AG04450 (cell line): ENCODE results near the gene ADAMTSL2. TPM values are rescaled to one million over a fixed set of nuclear protein-coding genes. Genes with fewer than 3 reads are reported as not detected.

Experiments
- CTCF ChIA-PET: fragments of 300-600, 350-600 bp; formaldehyde crosslinking; extraction: SDS; loops from one replicate; lab custom pipeline; 2022; ENCODE audit warnings: antibody characterized with exemption, inconsistent platforms; lab: Charles Lee
- POLR2A ChIA-PET: fragments of 350-600 bp; formaldehyde crosslinking; extraction: SDS; loops from one replicate; lab custom pipeline; 2021; ENCODE audit warnings: antibody characterized with exemption, inconsistent platforms; lab: Yijun Ruan, JAX
- DNase-seq: peaks from one replicate; pipeline ENCODE4 v3.0.0-alpha.2; 2011; ENCODE audit warnings: low read depth, low spot score
- H3K27ac ChIP-seq: one replicate; pipeline ENCODE4 v1.5.1; 2012; ENCODE audit warnings: low read depth, low read length, control low read depth
- H3K27me3 ChIP-seq: one replicate; pipeline ENCODE4 v1.6.0; 2012; ENCODE audit warnings: low read length; ENCODE audit not compliant: control insufficient read depth, insufficient read depth
- H3K4me3 ChIP-seq: 2 replicates; pipeline ENCODE4 v1.5.1; 2011; ENCODE audit warnings: mild to moderate bottlenecking, low read depth, low read length, control low read depth
- H3K9me3 ChIP-seq: 2 replicates; pipeline ENCODE4 v1.5.1; 2012; ENCODE audit warnings: low read length; ENCODE audit not compliant: control insufficient read depth, insufficient read depth
- CTCF ChIP-seq: IDR thresholded peaks from 2 replicates; pipeline ENCODE4 v1.5.1; 2011; ENCODE audit warnings: low read depth, low read length, control low read depth, inconsistent platforms
- polyA plus RNA-seq: library from polyadenylated mRNA; depleted of rRNA; stranded (reverse); fragments of >200 nt; gene quantifications from 2 replicates; pipeline ENCODE4 v1.2.3, GENCODE V29; 2011

The ADAMTSL2 gene
- polyA plus RNA-seq, 1 experiment = not detected

DNA sequence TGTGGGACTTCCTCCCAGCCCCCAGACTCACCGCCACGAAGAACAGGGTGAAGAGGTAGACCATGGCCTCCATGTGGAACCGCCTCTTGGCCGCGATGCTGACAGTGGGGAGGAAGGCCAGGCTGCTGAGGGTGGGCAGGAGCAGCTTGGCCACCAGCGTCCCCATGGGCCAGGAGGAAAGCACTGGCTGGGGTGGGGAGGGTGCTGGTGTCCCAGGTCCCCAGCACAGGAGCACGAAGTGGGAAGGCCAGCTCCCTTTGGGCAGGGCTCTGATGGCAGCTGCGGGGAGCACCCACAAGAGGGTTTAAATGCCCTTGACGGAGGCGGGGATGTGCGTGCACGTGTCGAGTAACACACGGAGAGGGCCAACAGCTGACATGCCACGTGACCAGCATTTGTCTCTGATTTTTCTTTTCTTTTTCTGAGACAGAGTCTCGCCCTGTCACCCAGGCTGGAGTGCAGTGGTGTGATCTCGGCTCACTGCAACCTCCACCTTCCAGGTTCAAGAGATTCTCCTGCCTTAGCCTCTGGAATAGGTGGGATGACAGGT, 9.8 kb upstream of the ADAMTSL2 start, which contains the start of gene MYMK:
TSS of gene MYMK (minus strand) at position 281 of the 550 bp plus-strand sequence. CDS start at position 166, 115 bp downstream.
- no peak for DNase-seq
- ChIA-PET POLR2A (no interaction called here), CTCF (no interaction called here)
- Histone ChIP-seq H3K27me3 (peaks cover 74% of the 10 kb centered on the region), H3K27ac (no peak within 1 kb of the TSS), H3K9me3 (no peaks in the 10 kb centered on the region; the same call in 1 of the 2 replicates), H3K4me3 (no peak within 1 kb of the TSS)
- no peak for TF ChIP-seq CTCF

- no peak for DNase-seq
- H3K27ac ChIP-seq = no peak overlapping the region
- no peaks in the 10 kb centered on the region; the same call in 1 of the 2 replicates for H3K9me3 ChIP-seq
- ChIA-PET CTCF (no interaction called here), POLR2A (no interaction called here)
- no peak overlapping the region for H3K4me3 ChIP-seq
- H3K27me3 ChIP-seq = peaks cover 83% of the 10 kb centered on the region
- TF ChIP-seq CTCF = no peak
These were observed 8.8 kb upstream of the ADAMTSL2 start for GRCh38 chr9:133525677-133526076.

DNA sequence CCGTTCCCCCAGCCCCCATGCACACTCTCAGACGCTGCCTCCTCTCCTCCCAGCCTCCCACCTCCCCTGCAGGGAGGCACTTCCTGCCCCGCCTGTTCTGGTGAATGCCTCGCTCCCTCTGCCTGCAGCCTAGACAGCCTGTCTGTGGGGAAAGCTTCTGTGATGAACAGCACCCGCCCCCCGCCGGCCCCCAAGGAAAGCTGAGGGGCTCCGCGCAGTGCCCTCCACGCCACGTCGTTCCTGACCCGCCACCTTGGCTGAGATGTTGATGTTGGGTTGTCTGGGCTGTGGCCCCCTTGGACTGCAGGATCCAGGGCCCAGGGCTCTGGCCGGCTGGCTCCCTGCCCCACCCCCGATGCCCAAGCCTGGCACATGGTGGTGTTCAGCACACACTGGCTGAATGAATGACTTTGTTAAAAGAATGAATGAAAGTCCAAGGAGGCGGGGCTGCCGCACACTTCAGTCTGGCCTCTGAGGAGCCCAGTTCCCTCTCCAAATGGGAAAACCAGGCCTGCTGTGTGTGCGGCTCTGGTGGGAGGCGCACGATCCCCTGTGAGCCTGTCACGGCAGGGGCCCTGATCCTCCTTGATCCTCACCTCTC, 7.7 kb upstream of the ADAMTSL2 start:
- no peaks in the 10 kb centered on the region; the same call in 1 of the 2 replicates for H3K9me3 ChIP-seq
- ChIA-PET CTCF (no interaction called here), POLR2A (no interaction called here)
- H3K27me3 ChIP-seq = peaks cover 84% of the 10 kb centered on the region
- DNase-seq = no peak
- TF ChIP-seq CTCF = no peak
- H3K27ac ChIP-seq = no peak overlapping the region
- H3K4me3 ChIP-seq = no peak overlapping the region

GRCh38 chr9:133527444-133527920, 7.0 kb upstream of the ADAMTSL2 start:
- Histone ChIP-seq H3K27me3 (peaks cover 83% of the 10 kb centered on the region), H3K9me3 (no peaks in the 10 kb centered on the region; the same call in 1 of the 2 replicates), H3K27ac (no peak overlapping the region), H3K4me3 (no peak overlapping the region)
- no peak for DNase-seq
- CTCF ChIA-PET = no interaction called here
- POLR2A ChIA-PET = no interaction called here
- no peak for TF ChIP-seq CTCF
